Trophoblast cell (in vitro differentiated cells and primary cell): ENCODE results near the gene PRLR.

Experiments
- DNase-seq, 2 donors: peaks; one replicate each; pipeline ENCODE4 v3.0.0-alpha.2; 2016
- H2AFZ ChIP-seq: 2 replicates; pipeline ENCODE4 v1.6.1; 2013; ENCODE audit warnings: low read length, moderate library complexity, mild to moderate bottlenecking; ENCODE audit not compliant: insufficient read depth, poor library complexity
- H2AK5ac ChIP-seq: 2 replicates; pipeline ENCODE4 v1.6.1; 2013; ENCODE audit warnings: mild to moderate bottlenecking, low read length
- H2BK120ac ChIP-seq: 2 replicates; pipeline ENCODE4 v1.6.1; 2013; ENCODE audit warnings: low read length, mild to moderate bottlenecking, moderate library complexity; ENCODE audit not compliant: insufficient read depth, poor library complexity
- H2BK12ac ChIP-seq: 2 replicates; pipeline ENCODE4 v1.6.1; 2013; ENCODE audit warnings: mild to moderate bottlenecking, low read length, moderate library complexity
- H2BK5ac ChIP-seq: 2 replicates; pipeline ENCODE4 v1.6.1; 2013; ENCODE audit warnings: low read length, low read depth, moderate library complexity, mild to moderate bottlenecking; ENCODE audit not compliant: poor library complexity
- H3K14ac ChIP-seq: 2 replicates; pipeline ENCODE4 v1.6.1; 2013; ENCODE audit warnings: mild to moderate bottlenecking, low read length
- H3K18ac ChIP-seq: 2 replicates; pipeline ENCODE4 v1.6.1; 2013; ENCODE audit warnings: mild to moderate bottlenecking, low read length
- H3K23ac ChIP-seq: 2 replicates; pipeline ENCODE4 v1.6.1; 2013; ENCODE audit warnings: low read length
- H3K27ac ChIP-seq: 2 replicates; pipeline ENCODE4 v1.5.1; 2013; ENCODE audit warnings: low read depth, mild to moderate bottlenecking, inconsistent platforms, low read length, moderate library complexity
- H3K27me3 ChIP-seq: 2 replicates; pipeline ENCODE4 v1.6.1; 2013; ENCODE audit warnings: inconsistent platforms, mild to moderate bottlenecking, low read length, moderate library complexity; ENCODE audit not compliant: insufficient read depth
- H3K36me3 ChIP-seq, 2 experiments: 1 replicate in 1 of 2; 2 replicates in 1 of 2; pipeline ENCODE4 v1.6.1; 2013; ENCODE audit warnings: low read length in 2 of 2, mild to moderate bottlenecking in 2 of 2, moderate library complexity in 1 of 2; ENCODE audit not compliant: insufficient read depth in 2 of 2, control insufficient read depth in 1 of 2
- H3K4ac ChIP-seq: 2 replicates; pipeline ENCODE4 v1.6.1; 2013; ENCODE audit warnings: low read depth, mild to moderate bottlenecking, low read length, moderate library complexity
- H3K4me1 ChIP-seq, 2 experiments: 1 replicate in 1 of 2; 2 replicates in 1 of 2; pipeline ENCODE4 v1.6.1; 2013; ENCODE audit warnings: low read length in 2 of 2, mild to moderate bottlenecking in 2 of 2, moderate library complexity in 1 of 2; ENCODE audit not compliant: insufficient read depth in 2 of 2, control insufficient read depth in 1 of 2
- H3K4me2 ChIP-seq: 2 replicates; pipeline ENCODE4 v1.6.1; 2013; ENCODE audit warnings: inconsistent platforms, mild to moderate bottlenecking, low read length, moderate library complexity
- H3K4me3 ChIP-seq: 2 replicates; pipeline ENCODE4 v1.5.1; 2013; ENCODE audit warnings: mild to moderate bottlenecking, low read depth, low read length, inconsistent platforms
- H3K79me1 ChIP-seq: one replicate; pipeline ENCODE4 v1.6.1; 2013; ENCODE audit warnings: low read length
- H3K79me2 ChIP-seq: 2 replicates; pipeline ENCODE4 v1.6.1; 2013; ENCODE audit warnings: low read length, mild to moderate bottlenecking; ENCODE audit not compliant: control insufficient read depth, insufficient read depth, poor library complexity
- H3K9ac ChIP-seq: 2 replicates; pipeline ENCODE4 v1.6.1; 2013; ENCODE audit warnings: mild to moderate bottlenecking, low read length
- H3K9me3 ChIP-seq: 2 replicates; pipeline ENCODE4 v1.6.1; 2013; ENCODE audit warnings: low read depth, mild to moderate bottlenecking, control low read depth, inconsistent platforms, low read length; ENCODE audit not compliant: insufficient read depth
- H4K12ac ChIP-seq: 2 replicates; pipeline ENCODE4 v1.6.1; 2013; ENCODE audit warnings: low read depth, mild to moderate bottlenecking, low read length, moderate library complexity
- H4K8ac ChIP-seq: 2 replicates; pipeline ENCODE4 v1.6.1; 2013; ENCODE audit warnings: low read depth, mild to moderate bottlenecking, low read length, moderate library complexity
- H4K91ac ChIP-seq: one replicate; pipeline ENCODE4 v1.6.1; 2013; ENCODE audit warnings: low read depth, mild to moderate bottlenecking, low read length, moderate library complexity
- WGBS: extraction: QIAGEN DNeasy Blood & Tissue Kit; methylation state at CpG from one replicate; pipeline ENCODE4 v1.1.7; 2013; ENCODE audit warnings: missing lambda C conversion rate; ENCODE audit not compliant: insufficient read length, insufficient coverage; ENCODE audit errors: extremely low coverage; 5-methylcytosine and 5-hydroxymethylcytosine counted together

PRLR gene

DNA sequence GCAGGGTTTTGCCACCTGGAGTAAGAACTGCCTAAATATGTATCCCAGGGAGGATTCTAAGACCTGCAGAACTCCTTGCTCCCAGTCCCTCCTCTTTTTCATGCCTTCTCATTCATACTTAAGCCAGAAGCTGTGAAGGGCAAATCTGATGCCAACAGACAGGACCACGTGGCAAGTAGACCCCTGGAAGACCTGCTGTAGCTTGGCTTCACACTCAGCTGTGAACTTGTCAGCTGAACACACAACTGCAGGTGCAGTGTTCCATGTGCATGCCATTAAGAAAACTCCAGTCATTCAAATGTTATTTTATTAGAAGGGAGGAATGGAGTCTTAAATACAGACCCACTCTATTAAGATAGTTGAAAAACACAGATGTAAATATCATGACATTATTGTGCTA is 103.3 kb downstream of the PRLR start:
- Histone ChIP-seq H3K4ac (no peak overlapping the region), H2BK5ac (no peak overlapping the region), H3K14ac (no peak overlapping the region), H4K91ac (no peak overlapping the region), H4K8ac (no peak overlapping the region), H3K79me2 (no peaks in the 10 kb centered on the region), H2AK5ac (no peak overlapping the region), H2BK12ac (no peak overlapping the region), H3K9me3 (peaks cover 1% of the 10 kb centered on the region), H4K12ac (no peak overlapping the region), H3K23ac (no peak overlapping the region), H3K9ac (no peak overlapping the region), H3K4me2 (no peak overlapping the region), H2BK120ac (no peak overlapping the region), H3K36me3 (no peaks in the 10 kb centered on the region), H3K4me1 (peaks cover 4 to 7% of the 10 kb centered on the region in 2 experiments), H3K18ac (no peak overlapping the region), H3K4me3 (no peak overlapping the region), H3K79me1 (peaks cover 5% of the 10 kb centered on the region), H3K27ac (no peak overlapping the region), H3K27me3 (no peaks in the 10 kb centered on the region), H2AFZ (no peak overlapping the region)
- no CpG with 5 or more reads among the region's 1 CpG for WGBS
- no peak for DNase-seq

DNA sequence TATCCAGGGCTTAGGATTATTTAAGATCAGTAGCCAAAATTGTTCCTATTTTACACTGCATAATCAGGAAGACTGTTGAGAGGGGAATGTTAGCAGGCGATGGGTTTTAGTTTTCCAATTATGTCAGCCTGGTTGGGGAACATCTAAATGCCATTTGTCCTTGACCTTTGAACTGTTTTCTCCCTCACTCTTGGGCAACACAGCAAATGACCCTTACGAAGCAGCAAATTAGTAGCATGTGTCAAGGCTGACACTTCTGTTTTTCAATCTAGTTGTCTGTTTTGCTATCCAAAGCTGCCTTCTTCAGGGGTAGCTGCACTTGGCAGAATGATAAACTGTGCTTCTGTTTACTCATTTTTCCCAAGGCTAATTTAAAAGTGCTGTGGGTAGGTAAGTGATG is 104.5 kb downstream of the PRLR start:
- H3K4ac ChIP-seq, result no peak overlapping the region
- WGBS, result no CpG with 5 or more reads among the region's 2 CpGs
- no peak overlapping the region for H3K14ac ChIP-seq
- no peaks in the 10 kb centered on the region for H3K79me2 ChIP-seq
- peaks cover 4 to 7% of the 10 kb centered on the region in 2 experiments for H3K4me1 ChIP-seq
- DNase-seq, result no peak
- H3K9ac ChIP-seq, result no peak overlapping the region
- H3K18ac ChIP-seq, result no peak overlapping the region
- H2BK5ac ChIP-seq, result no peak overlapping the region
- no peak overlapping the region for H2AFZ ChIP-seq
- peaks cover under 1% of the 10 kb centered on the region for H3K9me3 ChIP-seq
- H3K27me3 ChIP-seq, result no peaks in the 10 kb centered on the region
- H2BK12ac ChIP-seq, result no peak overlapping the region
- H2AK5ac ChIP-seq, result no peak overlapping the region
- no peak overlapping the region for H4K8ac ChIP-seq
- H4K12ac ChIP-seq, result no peak overlapping the region
- no peak overlapping the region for H3K23ac ChIP-seq
- peaks cover 5% of the 10 kb centered on the region for H3K79me1 ChIP-seq
- no peak overlapping the region for H3K4me3 ChIP-seq
- no peak overlapping the region for H3K27ac ChIP-seq
- no peak overlapping the region for H3K4me2 ChIP-seq
- H3K36me3 ChIP-seq, result no peaks in the 10 kb centered on the region
- H2BK120ac ChIP-seq, result no peak overlapping the region
- H4K91ac ChIP-seq, result no peak overlapping the region

DNA sequence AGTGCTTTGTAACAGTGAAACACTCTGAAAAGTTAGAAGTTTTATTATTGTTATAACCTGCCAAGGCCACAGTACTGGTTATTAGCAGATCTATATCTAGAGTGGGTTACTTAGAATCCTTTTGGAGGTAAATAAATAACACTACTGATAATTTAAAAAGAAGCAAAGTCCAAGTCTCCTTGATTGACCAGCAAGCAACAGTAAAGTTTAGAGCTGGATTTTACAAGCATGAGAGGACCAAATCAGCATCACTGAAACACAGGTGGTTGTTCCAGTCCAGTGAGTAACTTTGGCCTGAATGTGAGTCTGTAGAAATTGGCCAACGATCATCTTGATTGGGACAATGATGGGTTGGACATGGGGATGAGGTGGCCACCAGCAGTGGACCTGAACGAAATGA is 105.4 kb downstream of the PRLR start:
- Histone ChIP-seq H3K4ac (no peak overlapping the region), H3K27me3 (no peaks in the 10 kb centered on the region), H3K9me3 (no peaks in the 10 kb centered on the region), H3K4me3 (no peak overlapping the region), H2AFZ (no peak overlapping the region), H3K23ac (no peak overlapping the region), H2BK5ac (no peak overlapping the region), H3K27ac (no peak overlapping the region), H3K14ac (no peak overlapping the region), H3K79me1 (peaks cover 5% of the 10 kb centered on the region), H4K12ac (no peak overlapping the region), H4K91ac (no peak overlapping the region), H4K8ac (no peak overlapping the region), H3K36me3 (no peaks in the 10 kb centered on the region), H3K4me1 (peaks cover 5 to 7% of the 10 kb centered on the region in 2 experiments), H3K79me2 (no peaks in the 10 kb centered on the region), H2AK5ac (no peak overlapping the region), H3K18ac (no peak overlapping the region), H2BK12ac (no peak overlapping the region), H3K4me2 (no peak overlapping the region), H2BK120ac (no peak overlapping the region), H3K9ac (no peak overlapping the region)
- WGBS, result no CpG with 5 or more reads among the region's 2 CpGs
- DNase-seq, result no peak

DNA sequence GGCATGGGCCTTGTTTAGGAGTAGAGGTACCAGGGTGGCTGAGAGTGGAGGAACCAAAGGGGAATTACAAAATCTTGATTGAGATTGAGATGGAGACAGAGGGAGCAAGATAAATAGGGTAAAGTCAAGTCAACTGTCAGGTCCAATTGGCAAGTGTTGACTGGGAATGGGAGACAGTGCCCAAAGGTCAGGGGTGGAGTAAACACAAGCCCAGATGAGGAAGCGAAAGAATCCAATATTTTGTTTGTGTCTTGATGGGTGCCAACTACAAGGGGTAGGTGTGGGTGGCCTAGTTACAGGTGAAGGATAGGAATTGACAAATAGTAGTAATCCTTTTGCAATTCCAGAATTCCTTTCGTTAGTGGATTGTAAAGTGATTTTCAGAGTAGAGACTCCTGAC is 107.5 kb downstream of the PRLR start:
- H3K36me3 ChIP-seq, result no peaks in the 10 kb centered on the region
- no peak overlapping the region for H4K8ac ChIP-seq
- no peak overlapping the region for H2AK5ac ChIP-seq
- H4K91ac ChIP-seq, result no peak overlapping the region
- H3K79me1 ChIP-seq, result no peaks in the 10 kb centered on the region
- no peak overlapping the region for H3K4me2 ChIP-seq
- H3K9ac ChIP-seq, result no peak overlapping the region
- H3K27ac ChIP-seq, result no peak overlapping the region
- WGBS, result no CpG with 5 or more reads among the region's 2 CpGs
- H2BK120ac ChIP-seq, result no peak overlapping the region
- peaks cover 2 to 11% of the 10 kb centered on the region in 2 experiments for H3K4me1 ChIP-seq
- H2BK12ac ChIP-seq, result no peak overlapping the region
- H4K12ac ChIP-seq, result no peak overlapping the region
- H2BK5ac ChIP-seq, result no peak overlapping the region
- DNase-seq, result no peak
- H3K23ac ChIP-seq, result no peak overlapping the region
- no peak overlapping the region for H2AFZ ChIP-seq
- no peak overlapping the region for H3K4ac ChIP-seq
- no peak overlapping the region for H3K14ac ChIP-seq
- no peaks in the 10 kb centered on the region for H3K79me2 ChIP-seq
- no peaks in the 10 kb centered on the region for H3K9me3 ChIP-seq
- no peak overlapping the region for H3K18ac ChIP-seq
- no peak overlapping the region for H3K4me3 ChIP-seq
- no peaks in the 10 kb centered on the region for H3K27me3 ChIP-seq
